Upper lobe of left lung (tissue), 6 donors: ENCODE data around the gene ATP9B. TPM values are rescaled to one million over a fixed set of nuclear protein-coding genes. Genes with fewer than 3 reads are reported as not detected.

Source experiments
- ATAC-seq, 2 donors: fragments of 200-7000 bp; cut with Tn5 transposase; one replicate each; pipeline ENCODE4 v1.9.1; 2022; ENCODE audit warnings: mild to moderate bottlenecking in 2 of 2, moderate library complexity in 2 of 2; ENCODE audit not compliant: low FRiP score in 2 of 2
- DNase-seq, 2 donors: peaks; one replicate each; pipeline ENCODE4 v3.0.0-alpha.2; 2019 to 2020
- H3K27ac ChIP-seq, 4 donors: fragments of 200-600 bp; sonication (generic); one replicate each; pipeline ENCODE4 v1.5.1; 2016 to 2019
- H3K27me3 ChIP-seq, 4 donors: fragments of 200-600 bp; sonication (generic); one replicate each; pipeline ENCODE4 v1.5.1; 2017 to 2019
- H3K36me3 ChIP-seq, 4 donors: fragments of 200-600 bp; sonication (generic); one replicate each; pipeline ENCODE4 v1.5.1; 2016 to 2019
- H3K4me1 ChIP-seq, 4 donors: fragments of 200-600 bp; sonication (generic); one replicate each; pipeline ENCODE4 v1.5.1; 2018 to 2019
- H3K4me3 ChIP-seq, 4 donors: fragments of 200-600 bp; sonication (generic); one replicate each; pipeline ENCODE4 v1.5.1; 2017 to 2019; ENCODE audit warnings: mild to moderate bottlenecking in 2 of 4, moderate library complexity in 1 of 4
- H3K9me3 ChIP-seq, 4 donors: fragments of 200-600 bp; sonication (generic); one replicate each; pipeline ENCODE4 v1.5.1; 2018 to 2019
- EP300 ChIP-seq, 4 donors: sonication (generic); formaldehyde crosslinking; IDR thresholded peaks; one replicate each; pipeline ENCODE4 v1.5.1; 2017; ENCODE audit warnings: antibody characterized with exemption in 4 of 4, control low read depth in 2 of 4
- POLR2A ChIP-seq, 4 donors: fragments of 450-650 bp; IDR thresholded peaks; one replicate each; pipeline ENCODE4 v1.5.1; 2016 to 2017; ENCODE audit warnings: antibody characterized with exemption in 4 of 4, mild to moderate bottlenecking in 2 of 4
- POLR2AphosphoS5 ChIP-seq, 2 donors: sonication (generic); formaldehyde crosslinking; IDR thresholded peaks; one replicate each; pipeline ENCODE4 v1.5.1; 2017; ENCODE audit warnings: antibody characterized with exemption in 2 of 2
- WGBS, 2 donors: methylation state at CpG; one replicate each; pipeline ENCODE4 v1.1.5; 2017 to 2018; 5-methylcytosine and 5-hydroxymethylcytosine counted together
- total RNA-seq, 6 donors: library from RNA; depleted of rRNA in 4 of 6; stranded (reverse); fragments of >200 nt in 4 of 6; gene quantifications; one replicate each; pipeline versions ENCODE4 v1.1.0 to v1.2.1, GENCODE V29; 2016 to 2021
- TF ChIP-seq, protein P1 (sequence below), 6 experiments: fragments of 450-650 bp in 4 of 6; fragments of 200-600 bp in 2 of 6; sonication (generic) in 2 of 6; IDR thresholded peaks; one replicate each; pipeline ENCODE4 v1.5.1; 2016 to 2019; ENCODE audit warnings: antibody characterized with exemption in 6 of 6
- donor health status: DM: no; HTN: no; CAD: no; lungs with moderate emphysema.
- donor health status: DM: no; HTN: yes; CAD: no; lungs with severe emphysema.

ATP9B gene
- total RNA-seq, 6 donors from 2014 or later, result 29.8 to 124 (median 49.2) TPM

DNA sequence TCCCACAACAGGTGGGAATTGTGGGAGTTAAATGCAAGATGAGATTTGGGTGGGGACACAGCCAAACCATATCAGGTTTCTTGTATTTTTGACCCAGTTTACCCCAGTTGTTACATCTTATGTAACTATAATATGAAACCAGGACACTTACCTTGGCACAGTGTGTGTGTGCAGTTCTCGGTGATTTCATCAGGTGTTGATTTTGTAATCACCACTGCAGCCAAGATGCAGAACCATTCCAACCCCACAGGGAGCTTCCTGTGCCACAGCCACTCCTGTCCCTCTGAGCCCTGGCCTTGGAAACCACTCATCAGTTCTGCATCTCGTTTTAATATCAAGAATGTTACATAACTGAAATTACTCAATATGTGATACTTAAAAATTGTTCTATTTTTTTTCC, 31.8 kb downstream of the ATP9B start:
- peaks cover 0 to 4% (median 0%) of the 10 kb centered on the region in 4 donors for H3K36me3 ChIP-seq
- no peak overlapping the region for H3K4me3 ChIP-seq
- H3K27ac ChIP-seq, result no peak overlapping the region
- no peaks in the 10 kb centered on the region for H3K9me3 ChIP-seq
- DNase-seq (no peak), ATAC-seq (no peak)
- H3K4me1 ChIP-seq, result no peaks in the 10 kb centered on the region
- 51 to 52% methylated on average over 2 of the region's 2 CpGs for WGBS, 2 donors
- no peaks in the 10 kb centered on the region for H3K27me3 ChIP-seq
- TF ChIP-seq, protein P1, sequence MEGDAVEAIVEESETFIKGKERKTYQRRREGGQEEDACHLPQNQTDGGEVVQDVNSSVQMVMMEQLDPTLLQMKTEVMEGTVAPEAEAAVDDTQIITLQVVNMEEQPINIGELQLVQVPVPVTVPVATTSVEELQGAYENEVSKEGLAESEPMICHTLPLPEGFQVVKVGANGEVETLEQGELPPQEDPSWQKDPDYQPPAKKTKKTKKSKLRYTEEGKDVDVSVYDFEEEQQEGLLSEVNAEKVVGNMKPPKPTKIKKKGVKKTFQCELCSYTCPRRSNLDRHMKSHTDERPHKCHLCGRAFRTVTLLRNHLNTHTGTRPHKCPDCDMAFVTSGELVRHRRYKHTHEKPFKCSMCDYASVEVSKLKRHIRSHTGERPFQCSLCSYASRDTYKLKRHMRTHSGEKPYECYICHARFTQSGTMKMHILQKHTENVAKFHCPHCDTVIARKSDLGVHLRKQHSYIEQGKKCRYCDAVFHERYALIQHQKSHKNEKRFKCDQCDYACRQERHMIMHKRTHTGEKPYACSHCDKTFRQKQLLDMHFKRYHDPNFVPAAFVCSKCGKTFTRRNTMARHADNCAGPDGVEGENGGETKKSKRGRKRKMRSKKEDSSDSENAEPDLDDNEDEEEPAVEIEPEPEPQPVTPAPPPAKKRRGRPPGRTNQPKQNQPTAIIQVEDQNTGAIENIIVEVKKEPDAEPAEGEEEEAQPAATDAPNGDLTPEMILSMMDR (IDR thresholded peaks at IDR 0.05), result no peak
- TF ChIP-seq POLR2AphosphoS5 (IDR thresholded peaks at IDR 0.05), result no peak
- TF ChIP-seq EP300 (IDR thresholded peaks at IDR 0.05), result no peak
- no peak for TF ChIP-seq POLR2A (IDR thresholded peaks at IDR 0.05)

DNA sequence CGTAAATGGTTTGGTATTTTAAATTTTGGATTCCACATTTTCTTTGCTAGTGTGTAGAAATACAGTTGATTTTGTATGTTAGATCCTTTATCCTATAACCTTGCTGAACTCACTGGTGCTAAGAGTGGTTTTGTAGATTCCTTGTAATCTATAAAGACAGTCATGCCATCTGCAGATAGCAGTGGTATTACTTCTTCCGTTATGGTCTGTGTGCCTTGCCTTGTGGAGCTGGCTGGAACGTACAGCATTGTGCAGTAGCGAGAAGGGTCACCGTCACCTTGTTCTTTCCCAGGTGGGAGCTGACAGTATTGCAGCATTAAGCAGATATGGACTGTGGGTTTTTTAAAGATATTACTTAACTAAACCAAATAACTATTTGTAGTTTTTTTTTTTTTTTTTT, 33.7 kb downstream of the ATP9B start:
- H3K4me3 ChIP-seq, result no peak overlapping the region
- H3K36me3 ChIP-seq, result peaks cover 0 to 4% (median 0%) of the 10 kb centered on the region in 4 donors
- H3K9me3 ChIP-seq, result no peaks in the 10 kb centered on the region
- H3K27me3 ChIP-seq, result no peaks in the 10 kb centered on the region
- WGBS, 2 donors, result 98 to 100% methylated on average over 5 of the region's 5 CpGs
- DNase-seq (no peak), ATAC-seq (no peak)
- peaks cover 0 to 3% (median 0%) of the 10 kb centered on the region in 4 donors for H3K4me1 ChIP-seq
- TF ChIP-seq POLR2A (IDR thresholded peaks at IDR 0.05) (no peak), POLR2AphosphoS5 (IDR thresholded peaks at IDR 0.05) (no peak), EP300 (IDR thresholded peaks at IDR 0.05) (no peak)
- TF ChIP-seq, protein P1 (IDR thresholded peaks at IDR 0.05), result no peak
- H3K27ac ChIP-seq, result no peak overlapping the region

DNA sequence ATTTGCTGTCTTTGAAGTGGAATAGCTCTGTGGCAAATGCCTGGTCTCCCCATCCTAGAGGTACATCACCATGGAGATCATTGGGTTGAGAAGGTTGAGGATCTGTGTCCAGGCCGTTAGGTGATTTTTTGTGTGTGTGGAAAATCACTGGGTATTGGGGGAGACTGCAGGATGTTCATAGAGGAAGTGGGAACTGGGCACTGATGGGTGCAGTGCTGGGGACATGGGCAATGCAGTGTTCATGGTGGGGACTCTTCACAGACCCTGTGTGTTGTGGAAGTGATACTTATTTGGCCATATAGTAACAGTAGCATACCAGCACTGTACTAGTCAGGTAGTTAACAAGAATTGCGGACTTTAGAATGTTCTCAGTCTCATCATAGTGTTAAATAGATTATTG, 34.9 kb downstream of the ATP9B start:
- Histone ChIP-seq H3K9me3 (no peaks in the 10 kb centered on the region), H3K4me1 (peaks cover 0 to 3% (median 0%) of the 10 kb centered on the region in 4 donors), H3K27me3 (no peaks in the 10 kb centered on the region), H3K27ac (no peak overlapping the region), H3K4me3 (no peak overlapping the region), H3K36me3 (peaks cover 0 to 4% (median 0%) of the 10 kb centered on the region in 4 donors)
- DNase-seq, result no peak
- no peak for ATAC-seq
- TF ChIP-seq, protein P1 (IDR thresholded peaks at IDR 0.05), result no peak
- no peak for TF ChIP-seq EP300 (IDR thresholded peaks at IDR 0.05)
- 93 to 98% methylated on average over 2 of the region's 2 CpGs for WGBS, 2 donors

DNA sequence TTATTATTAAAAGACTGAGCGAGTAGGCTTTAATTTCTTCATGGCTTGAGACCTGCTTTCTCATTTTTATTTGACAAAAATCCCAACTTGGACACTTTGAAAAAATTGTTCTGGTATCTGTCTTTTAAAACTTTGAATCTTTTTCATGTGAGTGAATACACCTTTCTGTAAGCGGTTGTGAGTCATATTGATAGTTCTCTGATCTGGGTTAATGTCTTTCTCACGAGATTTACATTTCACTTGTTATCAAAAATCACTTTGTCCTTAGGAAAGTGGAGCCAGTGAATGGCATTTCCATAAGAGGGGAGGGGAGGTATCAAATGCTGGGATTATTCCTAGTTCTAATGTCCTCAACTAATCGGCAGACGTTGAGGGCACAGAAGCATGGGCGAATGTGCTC, 36.3 kb downstream of the ATP9B start:
- no peaks in the 10 kb centered on the region for H3K27me3 ChIP-seq
- 94 to 97% methylated on average over 6 of the region's 6 CpGs for WGBS, 2 donors

DNA sequence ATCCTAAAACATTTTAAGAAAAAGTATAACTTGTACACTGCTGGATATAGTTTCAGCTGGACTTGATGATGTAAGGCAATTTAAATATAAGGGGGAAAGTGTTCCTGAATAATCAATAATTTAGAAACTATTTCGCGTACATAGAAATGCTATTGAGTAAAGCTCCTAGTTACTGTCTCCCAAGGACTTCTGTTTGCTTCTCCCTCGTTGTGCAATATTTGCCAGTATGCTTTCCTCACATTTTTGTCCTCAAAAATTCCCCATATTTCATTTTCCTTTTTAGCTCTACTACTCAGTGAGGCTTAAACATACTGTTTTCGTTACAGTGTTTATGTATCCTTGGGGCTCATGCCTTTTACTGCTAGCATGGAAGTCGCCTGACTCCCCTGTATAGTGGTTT, 36.9 kb downstream of the ATP9B start:
- Histone ChIP-seq H3K4me1 (peaks cover 0 to 3% (median 0%) of the 10 kb centered on the region in 4 donors), H3K9me3 (no peaks in the 10 kb centered on the region), H3K4me3 (no peak overlapping the region), H3K36me3 (peaks cover 0 to under 1% (median 0%) of the 10 kb centered on the region in 4 donors), H3K27me3 (no peaks in the 10 kb centered on the region), H3K27ac (no peak overlapping the region)
- WGBS, 2 donors, result 72 to 76% methylated on average over 5 of the region's 5 CpGs
- DNase-seq (no peak), ATAC-seq (no peak)
- no peak for TF ChIP-seq POLR2AphosphoS5 (IDR thresholded peaks at IDR 0.05)
- no peak for TF ChIP-seq POLR2A (IDR thresholded peaks at IDR 0.05)
- TF ChIP-seq EP300 (IDR thresholded peaks at IDR 0.05), result no peak
- TF ChIP-seq, protein P1 (IDR thresholded peaks at IDR 0.05), result no peak

More for the DNA sequence above, 36.3 kb downstream of the ATP9B start:
- peaks cover 0 to 3% (median 0%) of the 10 kb centered on the region in 4 donors for H3K4me1 ChIP-seq
- H3K4me3 ChIP-seq, result no peak overlapping the region
- H3K36me3 ChIP-seq, result peaks cover 0 to 4% (median 0%) of the 10 kb centered on the region in 4 donors
- no peaks in the 10 kb centered on the region for H3K9me3 ChIP-seq
- DNase-seq, result no peak
- no peak overlapping the region for H3K27ac ChIP-seq
- no peak for ATAC-seq
- no peak for TF ChIP-seq EP300 (IDR thresholded peaks at IDR 0.05)
- TF ChIP-seq, protein P1 (IDR thresholded peaks at IDR 0.05), result no peak
- TF ChIP-seq POLR2AphosphoS5 (IDR thresholded peaks at IDR 0.05), result no peak
- TF ChIP-seq POLR2A (IDR thresholded peaks at IDR 0.05), result no peak
